HCT116 (cell line): Measurements from ENCODE around the gene RBL1. TPM values are rescaled to one million over a fixed set of nuclear protein-coding genes. Genes with fewer than 3 reads are reported as not detected.

Experiments
- ATAC-seq: fragments of 200-7000 bp; cut with Tn5 transposase; 2 replicates; pipeline ENCODE4 v1.9.1; 2020; ENCODE audit warnings: mild to moderate bottlenecking, moderate library complexity
- BruUV-seq: library from RNA; stranded (reverse); fragments of 400-500 nt; replicated peaks from 2 replicates; lab custom pipeline; 2021; lab: Mats Ljungman, UMichigan
- CTCF ChIA-PET: fragments of 300-600 bp; sonication (Branson Sonifier 250); formaldehyde crosslinking; loops from one replicate; lab custom pipeline; 2021; ENCODE audit warnings: antibody characterized with exemption; lab: Charles Lee
- POLR2A ChIA-PET: fragments of 300-600, 350-600 bp; sonication (Branson Sonifier 250); formaldehyde crosslinking; loops from one replicate; lab custom pipeline; 2021; ENCODE audit warnings: antibody characterized with exemption; lab: Charles Lee
- RAD21 ChIA-PET, 2 experiments: fragments of 300-600 bp; sonication (Branson Sonifier 250); formaldehyde crosslinking; loops; one replicate each; lab custom pipeline; 2023; ENCODE audit warnings: low total read pairs in 2 of 2; ENCODE audit not compliant: uncharacterized antibody in 2 of 2, unreplicated experiment in 2 of 2, low non-redundant PET in 1 of 2; lab: Charles Lee
- DNase-seq: peaks from one replicate; pipeline ENCODE4 v3.0.0-alpha.2; 2010; ENCODE audit warnings: low read depth, low spot score
- H2AFZ ChIP-seq: fragments of 200-600 bp; shearing (Covaris generic), sonication (generic); 2 replicates; pipeline ENCODE4 v1.6.1; 2017; ENCODE audit warnings: low read depth, mixed run types, mixed read lengths, antibody characterized with exemption, low read length; ENCODE audit not compliant: poor library complexity, severe bottlenecking
- H3K27ac ChIP-seq: 2 replicates; pipeline ENCODE4 v1.5.1; 2012; ENCODE audit warnings: low read depth, low read length
- H3K27me3 ChIP-seq: fragments of 200-600 bp; sonication (generic); 2 replicates; pipeline ENCODE4 v1.6.1; 2016; ENCODE audit warnings: mixed run types, low read length, mixed read lengths; ENCODE audit not compliant: insufficient read depth
- H3K36me3 ChIP-seq, 2 experiments: fragments of 200-500 bp in 1 of 2; fragments of 200-600 bp in 1 of 2; sonication (Bioruptor generic) in 1 of 2; sonication (generic) in 1 of 2; 2 replicates each; pipeline versions ENCODE4 v1.5.1 to v1.6.1; 2014 to 2016; ENCODE audit warnings: low read length in 2 of 2, inconsistent platforms in 1 of 2, mixed read lengths in 1 of 2, mixed run types in 1 of 2; ENCODE audit not compliant: insufficient read depth in 2 of 2, control insufficient read depth in 1 of 2
- H3K4me1 ChIP-seq, 2 experiments: fragments of 200-600 bp in 1 of 2; sonication (generic) in 1 of 2; 2 replicates each; pipeline versions ENCODE4 v1.5.1 to v1.6.1; 2012 to 2017; ENCODE audit warnings: low read length in 2 of 2, inconsistent platforms in 1 of 2, mild to moderate bottlenecking in 1 of 2, mixed read lengths in 1 of 2, mixed run types in 1 of 2, moderate library complexity in 1 of 2; ENCODE audit not compliant: insufficient read depth in 2 of 2, control insufficient read depth in 1 of 2
- H3K4me2 ChIP-seq: fragments of 200-600 bp; sonication (generic); 2 replicates; pipeline ENCODE4 v1.6.1; 2017; ENCODE audit warnings: mixed run types, low read length, mixed read lengths
- H3K4me3 ChIP-seq, 2 experiments: fragments of 200-600 bp in 1 of 2; sonication (generic) in 1 of 2; replicated peaks in 1 of 2; 2 replicates each; pipeline ENCODE4 v1.5.1; 2011 to 2016; ENCODE audit warnings: low read length in 2 of 2, control low read depth in 1 of 2, low read depth in 1 of 2, mild to moderate bottlenecking in 1 of 2, mixed read lengths in 1 of 2, mixed run types in 1 of 2
- H3K79me2 ChIP-seq: fragments of 200-600 bp; sonication (generic); 2 replicates; pipeline ENCODE4 v1.6.1; 2017; ENCODE audit warnings: mild to moderate bottlenecking, mixed run types, low read length, moderate library complexity, mixed read lengths; ENCODE audit not compliant: insufficient read depth
- H3K9ac ChIP-seq: fragments of 200-600 bp; sonication (generic); 2 replicates; pipeline ENCODE4 v1.6.1; 2016; ENCODE audit warnings: low read length, mixed read lengths
- H3K9me2 ChIP-seq: fragments of 200-600 bp; sonication (generic), shearing (Covaris generic); 2 replicates; pipeline ENCODE4 v1.6.1; 2017; ENCODE audit warnings: mixed run types, mild to moderate bottlenecking, moderate library complexity; ENCODE audit not compliant: insufficient read depth
- H3K9me3 ChIP-seq, 2 experiments: fragments of 200-500 bp in 1 of 2; fragments of 200-600 bp in 1 of 2; sonication (Bioruptor generic) in 1 of 2; sonication (generic) in 1 of 2; 2 replicates each; pipeline ENCODE4 v1.6.1; 2014 to 2017; ENCODE audit warnings: low read length in 2 of 2, mixed read lengths in 2 of 2, inconsistent platforms in 1 of 2, low read depth in 1 of 2, mild to moderate bottlenecking in 1 of 2, mixed run types in 1 of 2, moderate library complexity in 1 of 2; ENCODE audit not compliant: control insufficient read depth in 1 of 2, insufficient read depth in 1 of 2
- H4K20me1 ChIP-seq: fragments of 200-600 bp; sonication (generic), shearing (Covaris generic); 2 replicates; pipeline ENCODE4 v1.6.1; 2017; ENCODE audit warnings: mixed run types, mild to moderate bottlenecking, moderate library complexity; ENCODE audit not compliant: insufficient read depth
- CBX3 ChIP-seq: IDR thresholded peaks from 2 replicates; pipeline ENCODE4 v1.6.1; 2012; ENCODE audit warnings: low read depth
- CEBPB ChIP-seq: IDR thresholded peaks from 2 replicates; pipeline ENCODE4 v1.6.1; 2012; ENCODE audit warnings: low read depth
- ELF1 ChIP-seq: IDR thresholded peaks from 2 replicates; pipeline ENCODE4 v1.6.1; 2012; ENCODE audit warnings: low read depth, borderline replicate concordance
- EZH2 ChIP-seq: fragments of 200-600 bp; sonication (generic); IDR thresholded peaks from 2 replicates; pipeline ENCODE4 v1.6.1; 2017; ENCODE audit warnings: antibody characterized with exemption, mixed run types
- EZH2phosphoT487 ChIP-seq: fragments of 200-600 bp; IDR thresholded peaks from 2 replicates; pipeline ENCODE4 v1.6.1; 2018; ENCODE audit warnings: antibody characterized with exemption, borderline replicate concordance
- FOSL1 ChIP-seq: IDR thresholded peaks from 2 replicates; pipeline ENCODE4 v1.6.1; 2012; ENCODE audit warnings: low read depth
- JUND ChIP-seq: IDR thresholded peaks from 2 replicates; pipeline ENCODE4 v1.6.1; 2012
- POLR2A ChIP-seq: IDR thresholded peaks from 2 replicates; pipeline ENCODE4 v1.7.0; 2011; ENCODE audit warnings: borderline replicate concordance; ENCODE audit not compliant: insufficient read depth, insufficient read length; ENCODE audit errors: extremely low read depth
- POLR2AphosphoS5 ChIP-seq: IDR thresholded peaks from 2 replicates; pipeline ENCODE4 v1.6.1; 2011; ENCODE audit warnings: mild to moderate bottlenecking, low read depth, low read length, moderate library complexity
- SP1 ChIP-seq: IDR thresholded peaks from 2 replicates; pipeline ENCODE4 v1.6.1; 2012; ENCODE audit warnings: low read depth
- SRF ChIP-seq: IDR thresholded peaks from 2 replicates; pipeline ENCODE4 v1.6.1; 2012; ENCODE audit warnings: low read depth
- TCF7L2 ChIP-seq: IDR thresholded peaks from 2 replicates; pipeline ENCODE4 v1.7.0; 2011; ENCODE audit warnings: borderline replicate concordance, inconsistent platforms; ENCODE audit not compliant: insufficient read depth, insufficient read length; ENCODE audit errors: extremely low read depth
- YY1 ChIP-seq: IDR thresholded peaks from 2 replicates; pipeline ENCODE4 v1.6.1; 2011; ENCODE audit warnings: low read length, low read depth, moderate library complexity, mild to moderate bottlenecking; ENCODE audit not compliant: insufficient replicate concordance; ENCODE audit errors: extremely low read depth
- ZNF274 ChIP-seq: fragments of 200-500 bp; sonication (Bioruptor generic); IDR thresholded peaks from 2 replicates; pipeline ENCODE4 v1.6.1; 2014; ENCODE audit warnings: mild to moderate bottlenecking, low read depth, low read length, inconsistent platforms
- intact Hi-C: fragments of 100-400 bp; cut with micrococcal nuclease; formaldehyde crosslinking; loops from 2 replicates; pipeline ENCODE4 v1.10.0; 2022
- total RNA-seq: library from RNA; stranded (reverse); gene quantifications from one replicate; pipeline ENCODE4 v1.2.1, GENCODE V29; 2021; ENCODE audit not compliant: unreplicated experiment
- TF ChIP-seq, protein P1 (sequence below): IDR thresholded peaks from 2 replicates; pipeline ENCODE4 v1.6.1; 2011; ENCODE audit warnings: mild to moderate bottlenecking, low read length, moderate library complexity; ENCODE audit not compliant: insufficient replicate concordance; ENCODE audit errors: extremely low read depth
- TF ChIP-seq, protein P2 (sequence below), 3 experiments: fragments of 200-600 bp in 1 of 3; sonication (generic) in 1 of 3; IDR thresholded peaks in 2 of 3; conservative IDR thresholded peaks in 1 of 3; 2 replicates each; pipeline ENCODE4 v1.5.1; 2012 to 2017; ENCODE audit warnings: low read depth in 2 of 3, low read length in 2 of 3, antibody characterized with exemption in 1 of 3, borderline replicate concordance in 1 of 3, control low read depth in 1 of 3, mild to moderate bottlenecking in 1 of 3, mixed read lengths in 1 of 3, mixed run types in 1 of 3, moderate library complexity in 1 of 3; ENCODE audit not compliant: insufficient read depth in 1 of 3
- TF ChIP-seq, protein P3 (sequence below): IDR thresholded peaks from 2 replicates; pipeline ENCODE4 v1.6.1; 2012

Gene RBL1
- total RNA-seq, 1 experiment from 2014 or later: 16.9 TPM

DNA sequence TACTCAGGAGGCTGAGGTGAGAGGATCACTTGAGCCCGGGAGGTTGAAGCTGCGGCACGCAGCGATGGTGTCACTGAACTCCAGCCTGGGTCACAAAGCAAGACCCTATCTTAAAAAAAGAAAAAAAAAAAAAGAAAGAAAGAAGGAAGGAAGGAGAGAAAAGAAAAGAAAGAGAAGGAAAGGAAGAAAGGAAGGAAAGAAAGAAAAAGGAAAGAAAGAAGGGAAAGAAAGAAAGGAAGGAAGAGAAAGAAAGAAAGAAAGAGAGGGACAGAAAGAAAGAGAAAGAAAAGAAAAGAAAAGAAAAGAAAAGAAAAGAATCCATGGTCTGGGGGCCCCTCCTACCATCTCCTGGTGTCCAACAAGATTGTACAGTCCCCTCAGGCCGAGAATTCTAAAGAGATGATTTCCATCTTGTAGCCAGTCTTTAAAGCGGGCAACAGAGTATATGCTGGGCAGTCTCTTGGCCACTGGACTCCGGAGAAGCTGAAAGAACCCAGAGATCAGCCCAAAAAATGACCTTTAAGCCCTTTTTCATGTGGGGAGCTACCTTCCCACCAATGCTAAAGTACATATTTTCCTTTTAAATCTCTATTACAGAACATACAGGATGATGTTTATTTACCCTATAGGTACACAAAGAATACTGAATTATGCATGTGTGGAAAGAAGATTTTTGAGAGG, 23.7 kb upstream of the RBL1 start:
- no peak for DNase-seq
- Histone ChIP-seq H3K36me3 (no peaks in the 10 kb centered on the region), H3K9ac (no peak overlapping the region), H3K4me3 (no peak overlapping the region), H3K27me3 (no peaks in the 10 kb centered on the region), H3K9me2 (no peaks in the 10 kb centered on the region), H3K4me1 (no peaks in the 10 kb centered on the region), H2AFZ (no peak overlapping the region), H3K4me2 (no peak overlapping the region), H3K27ac (no peak overlapping the region), H4K20me1 (no peaks in the 10 kb centered on the region), H3K79me2 (no peaks in the 10 kb centered on the region), H3K9me3 (no peaks in the 10 kb centered on the region)
- ChIA-PET RAD21 (no interaction called here), POLR2A (no interaction called here), CTCF (no interaction called here)
- ATAC-seq: no peak
- intact Hi-C loops: no loop called here
- no TSS peak for BruUV-seq
- TF ChIP-seq, protein P1, sequence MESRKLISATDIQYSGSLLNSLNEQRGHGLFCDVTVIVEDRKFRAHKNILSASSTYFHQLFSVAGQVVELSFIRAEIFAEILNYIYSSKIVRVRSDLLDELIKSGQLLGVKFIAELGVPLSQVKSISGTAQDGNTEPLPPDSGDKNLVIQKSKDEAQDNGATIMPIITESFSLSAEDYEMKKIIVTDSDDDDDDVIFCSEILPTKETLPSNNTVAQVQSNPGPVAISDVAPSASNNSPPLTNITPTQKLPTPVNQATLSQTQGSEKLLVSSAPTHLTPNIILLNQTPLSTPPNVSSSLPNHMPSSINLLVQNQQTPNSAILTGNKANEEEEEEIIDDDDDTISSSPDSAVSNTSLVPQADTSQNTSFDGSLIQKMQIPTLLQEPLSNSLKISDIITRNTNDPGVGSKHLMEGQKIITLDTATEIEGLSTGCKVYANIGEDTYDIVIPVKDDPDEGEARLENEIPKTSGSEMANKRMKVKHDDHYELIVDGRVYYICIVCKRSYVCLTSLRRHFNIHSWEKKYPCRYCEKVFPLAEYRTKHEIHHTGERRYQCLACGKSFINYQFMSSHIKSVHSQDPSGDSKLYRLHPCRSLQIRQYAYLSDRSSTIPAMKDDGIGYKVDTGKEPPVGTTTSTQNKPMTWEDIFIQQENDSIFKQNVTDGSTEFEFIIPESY: no peak
- TF ChIP-seq FOSL1: no peak
- TF ChIP-seq CEBPB: no peak
- TF ChIP-seq TCF7L2: no peak
- TF ChIP-seq ZNF274: no peak
- TF ChIP-seq, protein P2, sequence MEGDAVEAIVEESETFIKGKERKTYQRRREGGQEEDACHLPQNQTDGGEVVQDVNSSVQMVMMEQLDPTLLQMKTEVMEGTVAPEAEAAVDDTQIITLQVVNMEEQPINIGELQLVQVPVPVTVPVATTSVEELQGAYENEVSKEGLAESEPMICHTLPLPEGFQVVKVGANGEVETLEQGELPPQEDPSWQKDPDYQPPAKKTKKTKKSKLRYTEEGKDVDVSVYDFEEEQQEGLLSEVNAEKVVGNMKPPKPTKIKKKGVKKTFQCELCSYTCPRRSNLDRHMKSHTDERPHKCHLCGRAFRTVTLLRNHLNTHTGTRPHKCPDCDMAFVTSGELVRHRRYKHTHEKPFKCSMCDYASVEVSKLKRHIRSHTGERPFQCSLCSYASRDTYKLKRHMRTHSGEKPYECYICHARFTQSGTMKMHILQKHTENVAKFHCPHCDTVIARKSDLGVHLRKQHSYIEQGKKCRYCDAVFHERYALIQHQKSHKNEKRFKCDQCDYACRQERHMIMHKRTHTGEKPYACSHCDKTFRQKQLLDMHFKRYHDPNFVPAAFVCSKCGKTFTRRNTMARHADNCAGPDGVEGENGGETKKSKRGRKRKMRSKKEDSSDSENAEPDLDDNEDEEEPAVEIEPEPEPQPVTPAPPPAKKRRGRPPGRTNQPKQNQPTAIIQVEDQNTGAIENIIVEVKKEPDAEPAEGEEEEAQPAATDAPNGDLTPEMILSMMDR (IDR thresholded peaks at IDR 0.05 in 2 of 3, conservative IDR thresholded peaks at IDR 0.05 in 1 of 3; ENCODE audit: borderline replicate concordance in 1 of 3, insufficient read depth in 1 of 3, low read depth in 2 of 3, low read length in 2 of 3): no peak
- no peak for TF ChIP-seq YY1
- no peak for TF ChIP-seq SP1
- TF ChIP-seq CBX3: no peak
- TF ChIP-seq, protein P3, sequence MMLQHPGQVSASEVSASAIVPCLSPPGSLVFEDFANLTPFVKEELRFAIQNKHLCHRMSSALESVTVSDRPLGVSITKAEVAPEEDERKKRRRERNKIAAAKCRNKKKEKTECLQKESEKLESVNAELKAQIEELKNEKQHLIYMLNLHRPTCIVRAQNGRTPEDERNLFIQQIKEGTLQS: no peak
- TF ChIP-seq EZH2phosphoT487: no peak
- TF ChIP-seq POLR2AphosphoS5: no peak
- no peak for TF ChIP-seq POLR2A
- TF ChIP-seq EZH2: no peak
- no peak for TF ChIP-seq SRF
- TF ChIP-seq JUND: no peak
- TF ChIP-seq ELF1: no peak
- TF ChIP-seq, all 23 proteins: peak for 0
